Superior temporal gyrus (tissue), 1 donor: ENCODE measurements around the gene CLCN7.

Source experiments
- DNase-seq: peaks from one replicate; pipeline ENCODE4 v3.0.0-alpha.2; 2016; ENCODE audit errors: extremely low spot score

Gene CLCN7

GRCh38 chr16:1403733-1404132 lies 71.1 kb downstream of the CLCN7 start:
- DNase-seq = no peak

GRCh38 chr16:1403036-1403435 lies 71.8 kb downstream of the CLCN7 start:
- no peak for DNase-seq

GRCh38 chr16:1401758-1402154 lies 73.1 kb downstream of the CLCN7 start:
- no peak for DNase-seq

- DNase-seq = no peak
Observed at GRCh38 chr16:1401061-1401757, 73.6 kb downstream of the CLCN7 start.

GRCh38 chr16:1398826-1399581 lies 75.8 kb downstream of the CLCN7 start:
- no peak for DNase-seq

- no peak for DNase-seq
Observed at GRCh38 chr16:1398351-1398750, 76.5 kb downstream of the CLCN7 start.

- DNase-seq = no peak
Observed at GRCh38 chr16:1397779-1398178, 77.0 kb downstream of the CLCN7 start.

GRCh38 chr16:1395444-1396031 lies 79.3 kb downstream of the CLCN7 start:
- no peak for DNase-seq
